ENCODE results near the gene ABHD17A.

The ABHD17A gene

DNA sequence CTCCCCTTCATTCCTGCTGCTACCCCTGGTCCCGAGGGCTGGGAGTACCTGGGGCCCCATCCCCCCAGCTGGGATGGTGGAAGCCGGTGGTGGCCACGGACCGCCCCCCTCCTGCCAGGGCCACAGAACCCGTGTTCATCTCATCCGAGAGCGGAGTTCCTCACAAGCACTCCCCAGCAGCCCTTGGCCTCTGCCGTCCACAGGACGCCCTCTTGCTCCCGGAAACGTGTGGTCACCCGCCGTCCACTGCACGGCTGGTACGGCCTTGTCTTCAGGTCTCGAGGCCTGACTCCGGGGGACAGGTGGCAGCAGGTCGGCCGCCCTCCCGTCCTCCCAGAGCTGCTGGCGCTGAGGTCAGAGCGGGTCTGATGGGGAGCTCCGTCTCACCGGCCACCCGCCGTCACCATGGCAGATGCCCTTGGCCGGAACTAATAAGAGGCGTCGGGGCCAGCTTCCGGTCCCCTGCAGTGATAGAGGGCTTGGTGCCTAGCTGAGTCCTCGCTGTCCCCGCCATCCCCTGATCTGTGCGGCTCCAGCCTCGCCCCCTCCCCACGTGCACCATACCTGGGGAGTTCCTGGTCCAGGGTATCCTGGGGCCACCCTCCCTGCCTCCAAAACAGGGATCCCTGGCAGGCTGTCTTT, 39.1 kb upstream of the ABHD17A start:
- Histone ChIP-seq H4K20me1 (ENCODE audit: control insufficient read depth, insufficient read depth, low read depth, low read length) (no peaks in the 10 kb centered on the region), H3K36me3 (ENCODE audit: control insufficient read depth, low read length) (peaks cover 32% of the 10 kb centered on the region), H3K4me3 (ENCODE audit: low read length) (no peak overlapping the region), H3K27ac (ENCODE audit: low read depth, low read length) (no peak overlapping the region), H3K27me3 (ENCODE audit: control insufficient read depth, low read length) (peaks cover 4% of the 10 kb centered on the region; the same call in 1 of the 2 replicates), H3K79me2 (ENCODE audit: control insufficient read depth, low read length) (no peaks in the 10 kb centered on the region), H3K9me3 (ENCODE audit: control insufficient read depth, insufficient read depth, low read length) (no peaks in the 10 kb centered on the region), H3K4me1 (ENCODE audit: control insufficient read depth, low read length) (peaks cover 17% of the 10 kb centered on the region), H3F3A (ENCODE audit: control insufficient read depth, insufficient read depth) (no peaks in the 10 kb centered on the region), H3K4me2 (ENCODE audit: low read length) (no peak overlapping the region), H3K9me2 (replicated peaks; ENCODE audit: control insufficient read depth, low read length) (no peaks in the 10 kb centered on the region)
- TF ChIP-seq, protein P1, sequence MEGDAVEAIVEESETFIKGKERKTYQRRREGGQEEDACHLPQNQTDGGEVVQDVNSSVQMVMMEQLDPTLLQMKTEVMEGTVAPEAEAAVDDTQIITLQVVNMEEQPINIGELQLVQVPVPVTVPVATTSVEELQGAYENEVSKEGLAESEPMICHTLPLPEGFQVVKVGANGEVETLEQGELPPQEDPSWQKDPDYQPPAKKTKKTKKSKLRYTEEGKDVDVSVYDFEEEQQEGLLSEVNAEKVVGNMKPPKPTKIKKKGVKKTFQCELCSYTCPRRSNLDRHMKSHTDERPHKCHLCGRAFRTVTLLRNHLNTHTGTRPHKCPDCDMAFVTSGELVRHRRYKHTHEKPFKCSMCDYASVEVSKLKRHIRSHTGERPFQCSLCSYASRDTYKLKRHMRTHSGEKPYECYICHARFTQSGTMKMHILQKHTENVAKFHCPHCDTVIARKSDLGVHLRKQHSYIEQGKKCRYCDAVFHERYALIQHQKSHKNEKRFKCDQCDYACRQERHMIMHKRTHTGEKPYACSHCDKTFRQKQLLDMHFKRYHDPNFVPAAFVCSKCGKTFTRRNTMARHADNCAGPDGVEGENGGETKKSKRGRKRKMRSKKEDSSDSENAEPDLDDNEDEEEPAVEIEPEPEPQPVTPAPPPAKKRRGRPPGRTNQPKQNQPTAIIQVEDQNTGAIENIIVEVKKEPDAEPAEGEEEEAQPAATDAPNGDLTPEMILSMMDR (IDR thresholded peaks at IDR 0.05; ENCODE audit: low read depth, low read length, poor library complexity, severe bottlenecking), result no peak
- TF ChIP-seq EZH2phosphoT487 (IDR thresholded peaks at IDR 0.05; ENCODE audit: borderline replicate concordance, low read length), result no peak

- H3K4me2 ChIP-seq (ENCODE audit: low read length), result peak overlapping the region; percentile 35; the same call in 1 of the 2 replicates
- TF ChIP-seq, protein P1 (IDR thresholded peaks at IDR 0.05; ENCODE audit: low read depth, low read length, poor library complexity, severe bottlenecking), result no peak
- TF ChIP-seq EZH2phosphoT487 (IDR thresholded peaks at IDR 0.05; ENCODE audit: borderline replicate concordance, low read length), result no peak
- H3K9me3 ChIP-seq (ENCODE audit: control insufficient read depth, insufficient read depth, low read length), result no peaks in the 10 kb centered on the region
- no peaks in the 10 kb centered on the region for H3K79me2 ChIP-seq (ENCODE audit: control insufficient read depth, low read length)
- peak overlapping the region; percentile 26; the same call in 1 of the 2 replicates for H3K27ac ChIP-seq (ENCODE audit: low read depth, low read length)
- H3K4me1 ChIP-seq (ENCODE audit: control insufficient read depth, low read length), result peaks cover 12% of the 10 kb centered on the region
- no peaks in the 10 kb centered on the region for H3K9me2 ChIP-seq (replicated peaks; ENCODE audit: control insufficient read depth, low read length)
- H3K27me3 ChIP-seq (ENCODE audit: control insufficient read depth, low read length), result no peaks in the 10 kb centered on the region
- no peaks in the 10 kb centered on the region for H3F3A ChIP-seq (ENCODE audit: control insufficient read depth, insufficient read depth)
- peaks cover 32% of the 10 kb centered on the region for H3K36me3 ChIP-seq (ENCODE audit: control insufficient read depth, low read length)
- H3K4me3 ChIP-seq (ENCODE audit: low read length), result no peak overlapping the region
- no peaks in the 10 kb centered on the region for H4K20me1 ChIP-seq (ENCODE audit: control insufficient read depth, insufficient read depth, low read depth, low read length)
These were observed 38.0 kb upstream of the ABHD17A start for GRCh38 chr19:1923319-1923718.

DNA sequence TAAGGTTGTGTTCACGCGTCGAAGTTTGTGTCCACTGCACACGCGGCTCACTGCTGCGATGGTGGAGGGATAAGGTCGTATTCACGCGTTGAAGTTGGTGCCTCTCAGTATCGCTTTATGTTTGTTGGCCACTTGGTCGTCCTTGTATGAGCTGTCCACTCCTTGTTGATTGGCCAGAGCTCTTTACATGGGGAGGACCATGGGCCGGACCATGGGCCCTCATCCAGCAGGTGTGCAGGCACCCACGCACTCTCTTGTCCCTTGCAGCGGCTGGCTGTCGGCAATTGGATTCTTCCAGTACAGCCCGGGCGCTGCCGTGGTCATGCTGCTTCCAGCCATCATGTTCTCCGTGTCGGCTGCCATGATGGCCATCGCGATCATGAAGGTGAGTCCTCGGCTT, 37.5 kb upstream of the ABHD17A start:
- Histone ChIP-seq H3K27ac (ENCODE audit: low read depth, low read length) (0 out of 2 replicates have a peak overlapping the region, but pooled peaks have one; percentile 21), H3K4me2 (ENCODE audit: low read length) (peak overlapping the region; percentile 35; the same call in 1 of the 2 replicates), H3K4me3 (ENCODE audit: low read length) (no peak overlapping the region), H3K36me3 (ENCODE audit: control insufficient read depth, low read length) (peaks cover 32% of the 10 kb centered on the region), H3K9me3 (ENCODE audit: control insufficient read depth, insufficient read depth, low read length) (no peaks in the 10 kb centered on the region), H3K9me2 (replicated peaks; ENCODE audit: control insufficient read depth, low read length) (no peaks in the 10 kb centered on the region), H3F3A (ENCODE audit: control insufficient read depth, insufficient read depth) (no peaks in the 10 kb centered on the region), H3K27me3 (ENCODE audit: control insufficient read depth, low read length) (no peaks in the 10 kb centered on the region), H4K20me1 (ENCODE audit: control insufficient read depth, insufficient read depth, low read depth, low read length) (no peaks in the 10 kb centered on the region), H3K79me2 (ENCODE audit: control insufficient read depth, low read length) (no peaks in the 10 kb centered on the region), H3K4me1 (ENCODE audit: control insufficient read depth, low read length) (peaks cover 12% of the 10 kb centered on the region)
- TF ChIP-seq EZH2phosphoT487 (IDR thresholded peaks at IDR 0.05; ENCODE audit: borderline replicate concordance, low read length), result no peak
- TF ChIP-seq, protein P1 (IDR thresholded peaks at IDR 0.05; ENCODE audit: low read depth, low read length, poor library complexity, severe bottlenecking), result no peak

All from DOHH2 (cell line).